Measurements from ENCODE around the gene TMEM229A.

Gene TMEM229A

GRCh38 chr7:123993996-123994395 lies 38.9 kb downstream of the TMEM229A start:
- no peak overlapping the region for H3K27ac ChIP-seq
- H3K4me3 ChIP-seq, result no peak overlapping the region

GRCh38 chr7:123992913-123993518 lies 39.9 kb downstream of the TMEM229A start:
- H3K4me3 ChIP-seq, result no peak overlapping the region
- H3K27ac ChIP-seq, result no peak overlapping the region

- Histone ChIP-seq H3K4me3 (no peak overlapping the region), H3K27ac (no peak overlapping the region)
Measured at GRCh38 chr7:123987445-123987844, 45.4 kb downstream of the TMEM229A start.

Data from skin epidermis (tissue), 12 donors.